ENCODE results near the gene COL26A1. TPM values are rescaled to one million over a fixed set of nuclear protein-coding genes. Genes with fewer than 3 reads are reported as not detected.
A peak's percentile ranks its signal among the peaks of the same experiment; 100 is the strongest.

COL26A1 gene
- total and polyA plus RNA-seq, 2 of the 4 experiments (the other 2 are of a cell fraction) = not detected

DNA sequence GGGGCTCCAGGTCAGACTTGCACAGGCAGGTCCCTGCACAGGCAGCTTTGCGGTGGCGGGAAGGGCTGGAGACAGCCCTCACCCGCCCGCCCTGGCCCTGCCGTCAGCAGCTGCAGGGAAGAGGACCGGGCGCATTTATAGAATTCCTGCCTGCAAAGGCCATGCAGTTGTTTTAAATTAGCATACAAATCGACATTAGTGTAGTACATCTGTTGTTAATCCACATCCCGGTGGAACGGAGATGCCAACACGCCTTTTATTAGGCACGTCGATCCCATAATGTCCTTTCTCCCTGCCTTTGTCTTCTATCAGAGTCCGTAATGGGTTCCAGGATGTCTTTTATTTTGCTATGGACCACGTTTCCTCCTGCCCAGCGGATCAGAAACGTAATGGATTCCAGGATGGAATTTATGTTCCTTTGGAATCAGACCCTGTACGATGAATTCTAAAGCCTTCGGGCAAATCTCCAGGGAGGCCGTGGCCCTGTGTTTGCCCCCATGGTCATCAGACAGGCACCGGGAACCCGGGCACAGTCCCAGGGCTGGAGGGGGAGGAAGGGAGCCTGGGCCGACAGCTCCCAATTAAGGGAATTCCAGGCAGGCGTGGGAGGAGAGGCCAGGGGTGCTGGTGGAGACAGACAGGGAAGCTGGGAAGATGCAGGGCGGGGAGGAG, 123.9 kb downstream of the COL26A1 start:
- ChIA-PET CTCF (no interaction called here), POLR2A (ENCODE audit: unreplicated experiment) (no interaction called here)
- intact Hi-C loops (cut with micrococcal nuclease) (no loop called here), in situ Hi-C loops (cut with MboI; ENCODE audit: low sequenced_read_pairs) (no loop called here), dilution Hi-C loops (cut with HindIII; ENCODE audit: low sequenced_read_pairs, unreplicated experiment) (no loop called here)
- H2BK5ac ChIP-seq (ENCODE audit: low read depth, low read length, poor library complexity, severe bottlenecking) = no peak overlapping the region
- no TSS peak for BruUV-seq (replicated peaks)
- no peak overlapping the region for H2BK120ac ChIP-seq (ENCODE audit: low read depth, low read length)
- H3K14ac ChIP-seq (replicated peaks; ENCODE audit: low read depth, low read length) = no peak overlapping the region
- no peak overlapping the region for H3K9ac ChIP-seq (ENCODE audit: low read depth, low read length)
- H3K9me3 ChIP-seq (ENCODE audit: control insufficient read depth, insufficient read depth, low read length) = no peaks in the 10 kb centered on the region
- H3K18ac ChIP-seq (ENCODE audit: low read depth, low read length) = no peak overlapping the region
- H2BK15ac ChIP-seq (ENCODE audit: low read depth, low read length) = no peak overlapping the region
- H3K9me1 ChIP-seq (ENCODE audit: insufficient read depth, low read length) = no peaks in the 10 kb centered on the region
- no peak overlapping the region for H2BK20ac ChIP-seq (ENCODE audit: low read depth, low read length)
- no peak overlapping the region for H3K56ac ChIP-seq (ENCODE audit: extremely low read depth, insufficient read depth, low read length)
- no peak overlapping the region for H4K5ac ChIP-seq (ENCODE audit: low read depth, low read length)
- H4K20me1 ChIP-seq (ENCODE audit: insufficient read depth, low read length) = no peaks in the 10 kb centered on the region
- H3K4me3 ChIP-seq (ENCODE audit: insufficient read depth, low read depth, low read length) = no peak overlapping the region
- no peaks in the 10 kb centered on the region for H3K79me1 ChIP-seq (ENCODE audit: low read depth in 1 of 2, low read length in 2 of 2)
- no peak overlapping the region for H3K27ac ChIP-seq (ENCODE audit: insufficient read depth, low read length)
- no peak overlapping the region for H2AK9ac ChIP-seq (replicated peaks; ENCODE audit: low read depth, low read length, poor library complexity)
- H4K91ac ChIP-seq (ENCODE audit: insufficient read depth, low read depth, low read length) = no peak overlapping the region
- TF ChIP-seq MAZ (IDR thresholded peaks at IDR 0.05; ENCODE audit: borderline replicate concordance, low read depth, low read length) (no peak), RCOR1 (IDR thresholded peaks at IDR 0.05; ENCODE audit: insufficient replicate concordance, low read length) (no peak), FOS (IDR thresholded peaks at IDR 0.05; ENCODE audit: low read depth, low read length) (no peak)
- H3K27me3 ChIP-seq (ENCODE audit: control insufficient read depth, insufficient read depth, low read length) = peaks cover 29% of the 10 kb centered on the region
- no peak overlapping the region for H3K4me2 ChIP-seq (ENCODE audit: low read depth, low read length)
- no peak overlapping the region for H2AK5ac ChIP-seq (ENCODE audit: low read depth, low read length)
- DNase-seq (no peak), ATAC-seq (ENCODE audit: low read depth) (peak; percentile 37; the same call in 1 of the 2 replicates)
- 33% methylated on average over 21 of the region's 25 CpGs; no CpG with 5 or more reads in 1 of the 2 experiments for WGBS, 2 experiments (ENCODE audit: extremely low coverage in 2 of 2, insufficient read length in 1 of 2)
- H2AFZ ChIP-seq (replicated peaks; ENCODE audit: low read length, poor library complexity) = peak overlapping the region; percentile 63
- no peaks in the 10 kb centered on the region for H3K4me1 ChIP-seq (ENCODE audit: control insufficient read depth, insufficient read depth, low read length)
- H4K8ac ChIP-seq (ENCODE audit: low read depth in 2 of 2, low read length in 2 of 2) = no peak overlapping the region
- no peak overlapping the region for H3K4ac ChIP-seq (ENCODE audit: low read depth, low read length)
- H3K36me3 ChIP-seq (ENCODE audit: control insufficient read depth, insufficient read depth, low read length) = no peaks in the 10 kb centered on the region
- H3K23ac ChIP-seq (ENCODE audit: low read depth, low read length) = no peak overlapping the region
